ENCODE results near the gene PRKCA. TPM values are rescaled to one million over a fixed set of nuclear protein-coding genes. Genes with fewer than 3 reads are reported as not detected.

Gene PRKCA
- total and polyA plus RNA-seq, 2 donors (not counting 3 experiments of a cell fraction or from before 2014, with no cell fraction given) = 7.5 to 34.2 TPM

DNA sequence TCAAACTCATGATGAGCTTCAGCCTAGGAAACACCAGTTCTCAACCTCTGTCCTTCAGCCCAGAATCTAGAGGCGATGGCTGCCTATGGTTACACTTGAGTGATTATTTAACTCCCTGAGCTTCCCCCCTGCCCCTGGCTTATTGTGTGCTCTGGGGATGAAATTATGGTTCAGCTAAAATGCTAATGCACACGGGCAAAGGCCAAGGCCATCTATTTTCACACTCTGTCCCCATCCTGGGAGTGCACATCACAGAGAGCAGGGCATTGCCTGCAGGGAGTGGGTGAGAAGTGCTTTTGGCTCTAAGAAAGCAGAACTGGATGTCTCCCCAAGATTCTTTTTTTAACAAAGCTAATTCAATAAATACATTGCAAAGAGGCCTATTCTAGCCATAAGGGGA, 510.9 kb downstream of the PRKCA start:
- Histone ChIP-seq H4K20me1 (replicated peaks; ENCODE audit: control insufficient read depth, extremely low read depth, insufficient read depth, low read length) (no peaks in the 10 kb centered on the region), H2AFZ (ENCODE audit: low read depth, low read length) (no peak overlapping the region), H3K4me1 (ENCODE audit: control insufficient read depth, extremely low read depth, insufficient read depth, low read length) (no peaks in the 10 kb centered on the region), H3K9me3 (replicated peaks; ENCODE audit: control insufficient read depth, insufficient read depth, low read length) (no peaks in the 10 kb centered on the region), H3K27ac (ENCODE audit: insufficient read depth, low read depth, low read length) (no peak overlapping the region), H3K79me2 (ENCODE audit: control insufficient read depth, insufficient read depth, low read length) (no peaks in the 10 kb centered on the region), H3K36me3 (ENCODE audit: control insufficient read depth in 2 of 2, extremely low read depth in 1 of 2, insufficient read depth in 2 of 2, low read length in 2 of 2) (no peaks in the 10 kb centered on the region), H3K27me3 (ENCODE audit: control insufficient read depth in 2 of 2, insufficient read depth in 2 of 2, low read length in 2 of 2) (no peaks in the 10 kb centered on the region), H3K9ac (replicated peaks; ENCODE audit: extremely low read depth, insufficient read depth, low read length) (no peak overlapping the region), H3K4me3 (replicated peaks in 1 of 3; ENCODE audit: insufficient read depth in 1 of 3, low read depth in 1 of 3, low read length in 3 of 3) (no peak overlapping the region), H3K4me2 (ENCODE audit: insufficient read depth, low read length) (no peak overlapping the region), H3K9me1 (replicated peaks; ENCODE audit: control insufficient read depth, extremely low read depth, insufficient read depth, low read length) (no peaks in the 10 kb centered on the region)
- ChIA-PET CTCF (interaction anchor here (1.4 kb wide), 1 partner anchor 10 kb away, joined by 4 read pairs; no protein-coding TSS in a partner anchor), POLR2A (no interaction called here)
- intact Hi-C loops (cut with micrococcal nuclease) = no loop called here
- FAIRE-seq = no peak
- no TSS peak for BruUV-seq (replicated peaks)
- no peak for DNase-seq (ENCODE audit: low read depth, low spot score)
- TF ChIP-seq, protein P1, sequence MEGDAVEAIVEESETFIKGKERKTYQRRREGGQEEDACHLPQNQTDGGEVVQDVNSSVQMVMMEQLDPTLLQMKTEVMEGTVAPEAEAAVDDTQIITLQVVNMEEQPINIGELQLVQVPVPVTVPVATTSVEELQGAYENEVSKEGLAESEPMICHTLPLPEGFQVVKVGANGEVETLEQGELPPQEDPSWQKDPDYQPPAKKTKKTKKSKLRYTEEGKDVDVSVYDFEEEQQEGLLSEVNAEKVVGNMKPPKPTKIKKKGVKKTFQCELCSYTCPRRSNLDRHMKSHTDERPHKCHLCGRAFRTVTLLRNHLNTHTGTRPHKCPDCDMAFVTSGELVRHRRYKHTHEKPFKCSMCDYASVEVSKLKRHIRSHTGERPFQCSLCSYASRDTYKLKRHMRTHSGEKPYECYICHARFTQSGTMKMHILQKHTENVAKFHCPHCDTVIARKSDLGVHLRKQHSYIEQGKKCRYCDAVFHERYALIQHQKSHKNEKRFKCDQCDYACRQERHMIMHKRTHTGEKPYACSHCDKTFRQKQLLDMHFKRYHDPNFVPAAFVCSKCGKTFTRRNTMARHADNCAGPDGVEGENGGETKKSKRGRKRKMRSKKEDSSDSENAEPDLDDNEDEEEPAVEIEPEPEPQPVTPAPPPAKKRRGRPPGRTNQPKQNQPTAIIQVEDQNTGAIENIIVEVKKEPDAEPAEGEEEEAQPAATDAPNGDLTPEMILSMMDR (IDR thresholded peaks at IDR 0.05; ENCODE audit: extremely low read depth in 1 of 2, insufficient read depth in 1 of 2, low read depth in 1 of 2, low read length in 2 of 2) = no peak
- TF ChIP-seq JUN (IDR thresholded peaks at IDR 0.05; ENCODE audit: borderline replicate concordance, insufficient read depth, insufficient read length, low read depth) (no peak), MYC (IDR thresholded peaks at IDR 0.05; ENCODE audit: low read depth, low read length) (no peak), POLR2A (IDR thresholded peaks at IDR 0.05; ENCODE audit: low read depth, low read length) (no peak), FOS (IDR thresholded peaks at IDR 0.05; ENCODE audit: borderline replicate concordance, insufficient read depth, low read length) (no peak), GATA2 (IDR thresholded peaks at IDR 0.05; ENCODE audit: insufficient read depth, insufficient read length, low read depth, low read length) (no peak), EZH2 (IDR thresholded peaks at IDR 0.05; ENCODE audit: borderline replicate concordance, low read depth, low read length, severe bottlenecking) (no peak), POLR2AphosphoS5 (IDR thresholded peaks at IDR 0.05; ENCODE audit: insufficient read depth, low read depth, low read length) (no peak)
- TF ChIP-seq, protein P2, sequence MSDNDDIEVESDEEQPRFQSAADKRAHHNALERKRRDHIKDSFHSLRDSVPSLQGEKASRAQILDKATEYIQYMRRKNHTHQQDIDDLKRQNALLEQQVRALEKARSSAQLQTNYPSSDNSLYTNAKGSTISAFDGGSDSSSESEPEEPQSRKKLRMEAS (IDR thresholded peaks at IDR 0.05; ENCODE audit: insufficient read depth, insufficient read length) = no peak
- dilution Hi-C loops (cut with MboI; ENCODE audit: extremely low pct_ligation_motif_present, low sequenced_read_pairs) = no loop called here

Data from endothelial cell of umbilical vein (primary cell).